Stromal cell of bone marrow (primary cell): Measurements from ENCODE around the gene AZU1.

Experiments used
- DNase-seq: peaks from one replicate; pipeline ENCODE4 v3.0.0-alpha.2; 2012; ENCODE audit warnings: low read depth

AZU1 gene

DNA sequence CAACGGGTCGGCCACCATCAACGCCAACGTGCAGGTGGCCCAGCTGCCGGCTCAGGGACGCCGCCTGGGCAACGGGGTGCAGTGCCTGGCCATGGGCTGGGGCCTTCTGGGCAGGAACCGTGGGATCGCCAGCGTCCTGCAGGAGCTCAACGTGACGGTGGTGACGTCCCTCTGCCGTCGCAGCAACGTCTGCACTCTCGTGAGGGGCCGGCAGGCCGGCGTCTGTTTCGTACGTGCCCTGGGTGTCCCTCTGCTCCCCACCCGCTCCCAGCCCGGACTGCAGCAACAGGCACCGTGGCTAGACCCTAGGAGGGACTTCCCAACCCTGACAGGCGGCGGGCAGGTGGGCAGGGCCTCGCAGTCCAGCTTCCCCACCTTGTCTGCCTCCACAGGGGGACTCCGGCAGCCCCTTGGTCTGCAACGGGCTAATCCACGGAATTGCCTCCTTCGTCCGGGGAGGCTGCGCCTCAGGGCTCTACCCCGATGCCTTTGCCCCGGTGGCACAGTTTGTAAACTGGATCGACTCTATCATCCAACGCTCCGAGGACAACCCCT is 28.0 kb downstream of the AZU1 start:
- DNase-seq: no peak

DNA sequence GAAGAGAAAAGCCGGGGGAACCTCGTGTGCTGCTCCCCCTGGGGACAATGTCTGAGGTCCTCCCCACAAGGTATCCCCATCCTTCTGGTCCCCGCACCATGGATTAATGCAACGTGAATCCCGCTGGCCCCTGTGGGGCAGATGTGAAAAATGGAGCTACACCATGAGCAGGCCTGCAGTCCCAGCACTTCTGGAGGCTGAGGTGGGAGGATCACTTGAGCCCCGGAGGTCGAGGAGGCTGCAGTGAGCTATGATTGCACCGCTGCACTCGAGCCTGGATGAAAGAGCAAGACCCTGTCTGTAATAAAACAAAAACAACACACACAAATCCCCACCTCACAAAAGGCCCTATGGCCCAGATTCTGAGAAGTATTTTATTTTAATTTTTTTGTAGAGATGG is 30.6 kb downstream of the AZU1 start:
- no peak for DNase-seq

DNA sequence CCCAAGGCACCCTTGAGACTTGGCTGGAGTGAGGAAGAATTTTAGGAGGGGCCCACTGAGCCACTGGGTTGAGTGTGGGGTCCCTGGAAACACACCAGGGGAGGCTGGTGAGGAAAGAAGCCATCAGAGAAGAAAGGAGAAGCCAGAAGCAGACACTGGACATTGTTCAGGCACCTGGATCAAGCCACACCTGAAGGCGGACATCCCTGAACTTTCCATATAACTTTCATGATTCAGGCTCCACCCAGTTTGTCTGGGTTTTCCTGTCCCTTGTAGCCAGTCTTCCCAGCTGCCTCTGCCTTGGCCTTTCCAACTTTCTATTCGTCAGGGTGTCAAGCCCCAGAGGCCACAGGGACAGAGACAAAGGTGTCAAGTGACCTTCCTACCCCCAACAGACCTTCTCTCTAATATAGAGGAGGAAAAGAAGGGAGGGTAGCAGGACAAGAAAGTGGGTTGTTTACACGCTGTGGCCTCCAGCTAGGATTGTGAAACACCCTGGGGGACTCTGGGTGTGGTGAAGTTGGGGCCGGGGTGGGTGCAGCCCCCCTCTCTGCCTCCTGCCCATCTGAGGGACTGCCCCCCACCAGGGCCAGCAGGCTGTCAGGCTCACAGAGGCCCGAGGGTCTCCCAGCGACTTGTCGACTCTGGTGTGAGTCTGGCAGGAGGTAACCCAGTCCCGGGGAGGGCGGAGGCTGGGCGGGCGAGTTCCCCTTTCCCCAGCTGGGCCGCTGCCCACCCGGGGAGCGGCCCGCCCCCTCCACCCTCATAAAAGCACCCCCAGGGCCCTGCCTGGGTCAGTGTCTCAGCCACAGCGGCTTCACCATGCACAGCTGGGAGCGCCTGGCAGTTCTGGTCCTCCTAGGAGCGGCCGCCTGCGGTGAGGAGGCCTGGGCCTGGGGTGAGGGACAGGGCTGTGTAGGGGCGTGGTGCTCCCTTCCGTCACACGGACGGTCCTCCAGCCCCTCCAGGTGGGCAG is 31.5 kb downstream of the AZU1 start, which contains the start of gene CFD:
Gene CFD (plus strand): TSS at position 797 of the 976 bp plus-strand sequence. CDS start 26 bp downstream, at position 823.
- DNase-seq: no peak

DNA sequence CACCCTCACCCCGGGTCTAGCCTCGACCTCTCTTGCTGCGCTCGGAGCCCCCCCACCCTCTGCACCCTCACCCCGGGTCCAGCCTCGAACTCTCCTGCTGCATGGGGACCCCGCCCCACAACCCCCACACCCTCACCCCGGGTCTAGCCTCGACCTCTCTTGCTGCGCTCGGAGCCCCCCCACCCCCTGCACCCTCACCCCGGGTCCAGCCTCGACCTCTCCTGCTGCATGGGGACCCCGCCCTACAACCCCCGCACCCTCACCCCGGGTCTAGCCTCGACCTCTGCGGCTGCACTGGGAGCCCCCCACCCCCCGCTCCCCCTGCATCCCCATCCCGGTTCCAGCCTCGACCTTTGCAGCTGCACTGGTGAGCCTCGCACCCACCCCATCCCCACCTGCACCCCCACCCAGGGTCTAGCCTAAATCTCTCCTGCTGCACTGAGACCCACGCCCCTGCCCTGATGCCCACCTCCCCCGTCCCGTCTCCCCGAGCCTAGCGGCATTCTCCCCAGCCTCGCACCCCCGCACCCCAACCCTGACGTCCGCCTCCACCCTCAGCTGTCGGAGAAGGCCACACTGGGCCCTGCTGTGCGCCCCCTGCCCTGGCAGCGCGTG is 33.6 kb downstream of the AZU1 start:
- DNase-seq: no peak

DNA sequence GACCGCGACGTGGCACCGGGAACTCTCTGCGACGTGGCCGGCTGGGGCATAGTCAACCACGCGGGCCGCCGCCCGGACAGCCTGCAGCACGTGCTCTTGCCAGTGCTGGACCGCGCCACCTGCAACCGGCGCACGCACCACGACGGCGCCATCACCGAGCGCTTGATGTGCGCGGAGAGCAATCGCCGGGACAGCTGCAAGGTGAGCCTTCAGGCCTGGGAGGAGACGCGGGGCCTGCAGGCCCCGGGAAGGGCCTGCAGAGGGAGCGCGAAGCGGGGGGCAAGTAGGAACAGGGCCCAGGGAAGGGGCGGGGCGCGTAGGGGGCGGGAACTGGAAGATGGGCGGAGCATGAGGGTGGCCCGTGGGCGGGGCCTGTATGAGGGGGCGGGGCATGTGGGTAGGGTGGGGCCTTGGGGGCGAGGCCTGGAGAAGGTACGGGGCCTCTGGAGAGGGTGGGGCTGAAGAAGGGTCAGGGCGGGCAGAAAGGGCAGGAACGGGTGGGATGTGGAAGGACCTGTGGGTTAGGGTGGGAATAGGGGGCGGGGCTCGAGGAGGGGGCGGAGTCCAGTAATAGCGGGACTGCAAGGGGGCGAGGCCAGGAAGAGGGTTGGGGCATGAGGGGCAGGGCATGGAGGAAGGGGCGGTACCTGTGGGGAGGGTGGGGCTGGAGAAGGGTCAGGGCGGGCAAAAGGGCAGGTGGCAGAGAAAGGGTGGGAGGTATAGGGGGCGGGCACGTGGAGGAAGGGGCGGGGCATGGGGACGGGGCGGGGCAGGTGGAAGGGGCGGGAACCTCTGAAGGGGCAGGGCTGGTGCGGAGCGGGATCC is 34.3 kb downstream of the AZU1 start:
- DNase-seq: no peak

DNA sequence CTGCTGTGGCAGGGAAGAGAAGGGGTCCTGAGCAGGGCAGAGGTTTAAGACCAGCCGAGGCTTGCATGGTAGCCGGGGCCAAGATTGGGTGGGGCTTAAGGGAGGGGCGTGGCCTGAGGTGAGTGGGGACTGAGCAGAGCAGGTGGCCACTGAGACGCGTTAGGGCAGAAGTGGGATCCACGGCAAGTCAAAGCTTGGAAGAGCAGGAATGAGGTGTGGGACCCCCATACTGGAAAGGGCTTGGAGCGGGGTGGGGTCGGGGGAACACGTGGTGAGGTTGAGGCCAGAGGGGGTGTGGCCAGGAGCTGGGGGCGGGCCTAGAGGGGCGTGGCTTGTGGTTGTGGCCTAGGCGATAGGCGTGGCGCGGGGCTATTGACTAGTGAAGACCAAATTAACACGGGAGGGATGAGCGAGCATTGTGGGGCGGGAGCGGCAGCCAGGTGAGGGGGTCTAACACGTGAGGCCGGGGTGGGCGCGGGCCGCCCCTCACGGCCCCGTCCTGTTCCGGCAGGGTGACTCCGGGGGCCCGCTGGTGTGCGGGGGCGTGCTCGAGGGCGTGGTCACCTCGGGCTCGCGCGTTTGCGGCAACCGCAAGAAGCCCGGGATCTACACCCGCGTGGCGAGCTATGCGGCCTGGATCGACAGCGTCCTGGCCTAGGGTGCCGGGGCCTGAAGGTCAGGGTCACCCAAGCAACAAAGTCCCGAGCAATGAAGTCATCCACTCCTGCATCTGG is 35.1 kb downstream of the AZU1 start:
- DNase-seq: no peak

DNA sequence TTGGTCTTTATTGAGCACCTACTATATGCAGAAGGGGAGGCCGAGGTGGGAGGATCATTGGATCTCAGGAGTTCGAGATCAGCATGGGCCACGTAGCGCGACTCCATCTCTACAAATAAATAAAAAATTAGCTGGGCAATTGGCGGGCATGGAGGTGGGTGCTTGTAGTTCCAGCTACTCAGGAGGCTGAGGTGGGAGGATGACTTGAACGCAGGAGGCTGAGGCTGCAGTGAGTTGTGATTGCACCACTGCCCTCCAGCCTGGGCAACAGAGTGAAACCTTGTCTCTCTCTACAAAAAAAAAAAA is 35.6 kb downstream of the AZU1 start:
- DNase-seq: no peak

DNA sequence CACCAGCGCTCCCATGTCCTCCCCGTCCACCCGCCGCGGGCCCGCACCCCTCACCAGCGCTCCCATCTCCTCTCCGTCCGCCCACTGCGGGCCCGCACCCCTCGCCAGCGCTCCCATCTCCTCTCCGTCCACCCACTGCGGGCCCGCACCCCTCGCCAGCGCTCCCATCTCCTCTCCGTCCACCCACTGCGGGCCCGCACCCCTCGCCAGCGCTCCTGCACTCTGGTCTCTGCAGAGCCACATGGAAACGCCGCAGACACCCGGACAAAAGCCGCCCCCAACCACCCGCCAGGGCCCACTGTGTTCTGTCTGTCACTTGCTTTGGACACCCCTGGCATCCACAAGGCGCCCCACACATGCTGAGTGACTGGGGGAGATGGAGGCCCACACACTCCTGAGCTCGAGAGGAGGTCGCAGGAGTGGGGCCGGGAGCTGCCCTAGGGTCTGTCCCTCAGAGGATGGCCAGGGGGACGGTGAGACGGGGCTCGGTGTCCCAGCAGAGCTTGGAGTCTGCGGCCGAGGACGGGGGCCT is 39.2 kb downstream of the AZU1 start:
- no peak for DNase-seq

DNA sequence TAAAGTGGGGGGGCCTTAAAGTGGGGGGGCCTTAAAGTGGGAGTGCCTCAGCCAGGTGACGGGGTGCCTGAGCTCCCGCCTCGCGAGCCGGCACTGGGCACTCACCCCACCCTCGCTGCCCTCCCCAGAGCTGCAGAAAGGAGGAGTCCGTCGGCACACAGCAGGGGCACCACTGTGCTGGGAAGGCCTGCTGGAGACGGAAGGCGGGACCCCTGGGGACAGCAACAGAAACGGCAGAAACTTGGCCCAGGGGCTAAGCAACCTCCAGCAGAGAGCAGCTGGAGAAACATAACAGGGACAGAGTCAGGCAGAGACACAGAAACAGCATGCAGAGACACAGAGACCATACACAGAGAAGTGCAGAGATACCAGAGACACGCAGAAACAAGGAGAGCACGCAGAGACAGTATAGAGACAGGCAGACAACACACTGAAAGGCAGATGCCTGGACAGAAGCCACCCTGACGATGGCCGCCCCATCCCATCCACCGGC is 39.7 kb downstream of the AZU1 start:
- DNase-seq: no peak

DNA sequence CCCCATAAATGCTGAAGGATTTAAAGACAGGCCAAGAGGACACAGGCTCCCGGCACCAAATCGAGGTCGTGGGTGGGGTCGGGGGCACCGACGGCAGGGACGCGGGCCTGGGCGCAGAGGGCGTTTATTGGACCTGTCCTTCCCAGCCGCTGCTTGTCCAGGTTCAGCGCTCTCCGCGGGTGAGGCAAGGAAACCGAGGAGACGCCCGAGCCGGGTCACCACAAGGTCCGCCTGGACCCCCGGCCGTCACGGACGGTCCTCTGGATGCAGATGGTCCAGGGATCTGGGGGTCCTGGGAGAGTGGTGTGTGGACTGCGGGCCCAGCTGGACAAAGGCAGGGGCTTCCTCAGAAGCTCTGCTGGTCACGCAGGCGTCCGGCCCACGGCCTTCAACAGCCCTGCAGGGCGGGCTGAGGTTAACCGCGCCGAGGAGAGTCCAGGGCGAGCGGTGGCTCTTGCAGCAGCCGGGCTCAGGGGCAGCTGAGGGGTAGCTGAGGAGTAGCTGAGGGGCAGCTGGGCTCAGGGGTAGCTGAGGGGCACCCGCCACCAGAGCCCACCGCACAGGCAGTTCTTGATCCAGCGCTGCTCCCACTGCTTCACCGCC is 40.3 kb downstream of the AZU1 start:
- no peak for DNase-seq

DNA sequence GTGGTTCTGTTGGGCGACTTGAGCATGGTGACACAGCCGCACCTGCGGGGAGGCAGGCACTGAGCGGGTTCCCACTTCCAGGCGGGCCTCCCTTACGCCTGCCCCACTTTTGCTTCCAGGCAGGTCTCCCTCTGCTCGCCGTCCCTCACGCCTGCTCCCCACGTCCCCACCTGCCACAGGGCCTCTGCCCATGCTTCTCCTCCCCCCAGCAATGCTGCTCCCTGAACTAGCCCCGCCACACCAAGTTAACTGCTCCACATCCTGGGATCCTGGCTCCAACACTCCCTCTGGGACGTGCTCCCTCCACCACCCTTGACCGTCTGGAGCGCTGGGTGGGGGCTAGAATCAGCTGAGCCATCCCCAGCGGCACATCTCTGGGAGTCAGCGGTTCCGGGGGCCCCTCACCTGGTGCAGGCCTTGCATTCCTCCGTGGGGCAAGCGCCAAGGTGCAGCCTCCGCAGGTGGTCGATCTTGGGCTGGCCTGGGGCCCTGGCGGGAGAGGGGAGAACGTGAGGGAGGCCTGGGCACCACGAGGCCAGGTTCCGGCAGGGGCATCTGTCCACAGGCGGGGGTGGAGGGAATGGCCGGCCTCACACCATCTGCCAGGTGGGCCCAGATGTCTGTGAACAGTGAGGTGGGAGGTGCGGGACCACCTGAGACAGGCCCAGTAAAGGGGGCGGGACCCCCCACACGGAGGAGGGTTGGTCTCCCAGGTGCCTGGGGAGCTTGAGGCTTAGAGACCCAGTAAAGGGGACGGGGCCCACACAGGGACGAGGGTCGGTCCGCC is 41.0 kb downstream of the AZU1 start:
- DNase-seq: no peak

DNA sequence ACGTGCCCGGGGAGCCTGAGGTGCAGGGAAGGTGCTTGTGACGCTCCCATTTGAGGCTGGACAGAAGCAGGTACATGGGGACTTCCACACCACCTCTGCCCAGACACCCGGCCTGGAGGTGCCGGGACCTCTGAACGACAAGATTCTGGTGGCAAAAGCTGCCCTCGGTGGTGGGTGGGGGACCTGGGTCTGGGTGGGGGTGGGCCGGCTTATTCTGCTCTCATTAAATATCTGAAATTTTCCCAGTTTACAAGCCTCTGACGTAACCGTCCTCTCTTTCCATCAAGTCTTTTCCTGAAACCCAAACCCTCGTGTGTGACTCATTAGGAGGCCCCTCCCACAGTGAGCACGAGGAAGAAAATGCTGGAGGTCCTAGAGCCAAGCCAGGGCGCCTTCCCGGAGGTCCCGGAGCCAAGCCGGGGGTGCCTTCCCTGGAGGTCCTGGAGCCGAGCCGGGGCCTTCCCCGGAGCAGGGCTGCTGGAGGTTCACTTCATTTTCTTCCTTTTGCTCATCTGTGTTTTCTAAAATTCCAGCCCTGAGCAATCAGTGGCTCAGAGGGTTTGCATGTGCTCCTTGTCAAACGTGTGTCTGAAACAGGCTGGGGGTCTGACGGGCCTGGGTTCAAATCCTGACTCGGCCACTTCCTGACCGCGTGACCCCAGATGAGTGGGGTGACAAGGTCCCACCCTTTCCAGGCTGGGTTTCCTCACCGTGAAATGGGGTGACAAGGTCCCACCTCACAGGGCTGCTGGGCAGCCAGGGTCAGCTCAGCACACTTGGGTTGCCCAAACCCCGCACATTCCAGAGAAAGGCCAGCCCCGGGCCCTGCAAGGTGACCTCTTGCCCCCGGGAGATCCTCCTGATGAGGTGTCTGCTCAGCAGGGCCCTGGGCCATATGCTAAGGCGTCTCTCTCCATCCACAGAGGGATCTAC is 41.9 kb downstream of the AZU1 start:
- DNase-seq: peak; percentile 93

DNA sequence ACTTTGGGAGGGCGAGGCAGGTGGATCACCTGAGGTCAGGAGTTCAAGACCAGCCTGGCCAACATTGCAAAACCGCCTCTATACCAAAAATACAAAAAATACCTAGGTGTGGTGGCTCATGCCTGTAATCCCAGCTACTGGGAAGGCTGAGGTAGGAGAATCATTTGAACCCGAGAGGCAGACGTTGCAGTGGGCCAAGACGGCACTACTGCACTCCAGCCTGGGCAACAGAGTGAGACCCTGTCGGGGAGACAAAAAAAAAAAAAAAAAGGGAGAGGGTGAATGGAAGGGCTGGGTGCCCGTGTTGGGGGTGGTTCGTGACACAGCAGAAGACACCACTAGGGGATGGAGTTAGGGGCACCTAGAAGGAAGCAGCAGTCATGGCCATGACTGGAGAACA is 42.7 kb downstream of the AZU1 start:
- no peak for DNase-seq

DNA sequence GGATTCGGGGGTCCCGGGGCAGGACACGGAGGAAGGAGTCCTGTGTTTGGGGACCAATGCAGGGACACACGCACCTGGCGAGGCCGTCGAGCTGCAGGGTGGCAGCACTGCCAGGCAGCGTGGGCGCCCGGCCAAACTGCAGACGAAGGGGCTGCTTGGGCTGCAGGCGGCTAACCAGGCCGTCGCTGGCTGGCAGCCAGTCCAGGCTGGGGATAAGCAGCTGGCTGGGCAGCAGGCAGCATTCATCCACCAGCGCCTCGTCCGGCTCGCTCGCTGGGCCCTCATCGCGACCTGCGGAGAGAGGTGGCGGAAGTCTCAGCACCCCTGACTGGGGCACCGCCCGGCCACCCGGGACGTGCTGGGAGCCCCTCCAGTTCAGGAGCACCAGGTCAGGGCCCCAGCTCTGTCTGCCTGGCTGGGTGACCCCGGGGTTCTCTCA is 43.3 kb downstream of the AZU1 start:
- no peak for DNase-seq

DNA sequence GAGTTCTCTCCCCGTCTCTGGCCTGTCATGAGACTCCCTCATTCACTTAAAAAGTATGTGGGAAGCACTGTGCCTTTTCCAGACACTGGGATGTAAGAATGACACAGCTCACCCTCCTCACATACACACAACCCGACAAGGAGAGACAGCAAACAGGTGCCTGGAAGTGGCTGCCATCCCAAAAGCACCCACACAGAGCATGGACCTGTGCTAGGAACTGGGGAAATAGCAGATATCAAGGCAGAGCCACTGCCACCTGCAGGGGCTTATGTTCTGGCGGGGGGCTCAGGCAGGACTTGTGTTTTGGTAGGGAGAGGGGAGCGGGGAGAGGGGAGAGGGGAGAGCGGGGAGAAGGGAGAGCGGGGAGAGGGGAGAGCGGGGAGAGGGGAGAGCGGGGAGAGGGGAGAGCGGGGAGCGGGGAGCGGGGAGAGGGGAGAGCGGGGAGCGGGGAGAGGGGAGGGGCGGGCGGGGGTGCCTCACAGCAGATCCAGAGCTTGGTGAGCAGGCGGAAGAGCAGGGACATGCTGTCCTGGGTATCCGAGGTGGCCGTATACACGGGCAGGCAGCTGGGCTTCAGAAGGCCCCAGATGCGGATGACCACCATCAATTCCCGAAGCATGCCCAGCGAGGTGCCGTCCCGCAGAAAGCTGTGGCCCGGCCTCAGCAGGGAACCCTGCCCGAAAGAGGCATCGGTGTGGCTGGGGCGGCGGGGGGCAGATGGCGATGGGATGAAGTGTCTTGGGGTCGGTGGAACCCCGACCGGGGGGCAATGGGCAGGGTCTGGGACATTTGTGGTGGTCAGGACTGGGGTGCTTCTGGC is 44.0 kb downstream of the AZU1 start:
- DNase-seq: no peak

DNA sequence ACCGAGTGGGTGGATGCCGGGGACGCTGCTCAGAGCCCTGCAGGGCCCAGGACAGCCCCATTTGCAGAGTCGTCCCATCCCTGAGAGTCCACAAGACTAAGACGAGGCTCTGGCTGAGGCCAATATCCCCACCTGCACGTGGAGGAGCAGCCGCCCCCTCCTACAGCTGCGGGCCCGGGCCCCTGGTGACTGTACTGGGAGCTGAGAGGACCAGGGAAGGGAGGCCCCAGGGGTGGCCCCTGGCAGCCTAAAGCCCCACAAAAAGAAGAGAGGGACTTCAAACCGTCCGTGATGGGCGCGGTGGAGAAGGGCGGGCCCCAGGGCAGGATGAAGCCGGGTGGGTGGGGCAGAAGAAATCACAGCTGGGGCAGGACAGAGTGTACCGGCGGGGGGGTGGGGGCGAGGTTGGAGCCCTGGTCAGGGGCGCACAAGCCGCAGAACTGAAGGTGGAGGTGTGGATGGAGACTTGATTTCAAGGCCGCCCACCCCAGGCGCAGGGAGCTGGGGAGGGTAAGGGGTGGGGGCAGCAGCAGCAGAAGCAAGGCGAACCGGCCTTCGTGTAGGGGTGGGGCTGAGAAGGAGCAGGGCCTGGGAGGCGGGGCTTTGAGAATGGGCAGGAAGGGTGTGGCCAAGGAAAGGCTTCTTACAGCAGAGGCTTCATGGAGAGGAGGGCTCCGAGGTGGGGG is 44.8 kb downstream of the AZU1 start:
- no peak for DNase-seq

DNA sequence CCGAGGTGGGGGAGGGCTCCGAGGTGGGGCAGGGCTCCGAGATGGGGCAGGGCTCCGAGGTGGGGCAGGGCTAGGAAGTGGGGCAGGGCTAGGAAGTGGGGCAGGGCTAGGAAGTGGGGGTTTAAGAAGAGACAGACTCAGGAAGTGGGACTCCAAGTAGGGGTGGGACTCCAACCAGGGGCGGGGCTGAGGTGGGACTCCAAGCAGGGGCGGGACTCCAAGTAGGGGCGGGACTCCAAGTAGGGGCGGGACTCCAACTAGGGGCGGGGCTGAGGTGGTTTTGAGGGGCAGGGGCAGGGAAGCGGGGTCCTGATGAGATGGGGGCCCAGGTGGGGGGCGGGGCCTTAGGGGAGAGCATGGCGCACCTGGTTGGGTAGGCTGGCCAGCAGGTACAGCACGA is 45.4 kb downstream of the AZU1 start:
- no peak for DNase-seq
